Eye (tissue), 1 donor: ENCODE data around the gene PEBP1.

Source experiments
- DNase-seq: peaks from one replicate; pipeline ENCODE4 v3.0.0-alpha.2; 2015

PEBP1 gene

DNA sequence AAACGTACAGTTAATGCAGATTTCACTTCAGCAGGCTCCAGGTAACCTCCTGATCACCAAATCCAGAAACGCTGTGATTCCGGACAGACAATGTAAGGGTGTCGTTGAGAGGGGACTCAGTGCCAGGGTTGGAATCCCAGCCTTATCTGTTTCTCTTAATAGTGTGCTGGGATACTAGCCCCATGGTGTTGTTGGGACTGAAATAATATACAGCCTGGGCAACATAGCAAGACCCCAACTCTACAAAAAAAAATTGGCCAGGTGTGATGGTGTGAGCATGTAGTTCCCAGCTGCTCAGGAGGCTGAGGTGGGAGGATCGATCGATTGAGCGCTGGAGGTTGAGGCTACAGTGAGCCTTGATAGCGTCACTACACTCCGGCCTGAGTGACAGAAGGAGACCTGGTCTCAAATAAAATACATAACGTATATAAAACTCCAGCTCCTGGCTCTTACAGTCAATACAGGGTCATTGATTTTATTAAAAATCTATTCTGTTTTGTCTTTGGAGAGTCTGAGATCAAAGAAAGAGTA is 1.3 kb downstream of the PEBP1 start:
- DNase-seq = no peak

DNA sequence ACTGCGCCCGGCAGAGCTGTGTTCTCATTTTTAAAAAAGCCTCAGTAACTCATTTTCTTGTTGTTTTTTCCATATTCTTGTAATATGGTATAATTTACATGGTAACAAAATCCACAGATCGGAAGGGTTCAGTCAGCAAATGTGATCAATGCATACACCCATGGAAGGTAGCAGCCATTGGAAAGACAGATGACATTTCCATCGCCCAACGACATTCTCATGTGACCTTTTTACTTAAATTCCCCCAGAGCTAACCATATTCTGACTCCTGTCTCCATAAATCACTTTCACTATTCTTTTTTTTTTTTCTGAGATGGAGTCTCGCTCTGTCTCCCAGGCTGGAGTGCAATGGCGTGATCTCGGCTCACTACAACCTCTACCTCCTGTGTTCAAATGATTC is 4.9 kb downstream of the PEBP1 start:
- no peak for DNase-seq

DNA sequence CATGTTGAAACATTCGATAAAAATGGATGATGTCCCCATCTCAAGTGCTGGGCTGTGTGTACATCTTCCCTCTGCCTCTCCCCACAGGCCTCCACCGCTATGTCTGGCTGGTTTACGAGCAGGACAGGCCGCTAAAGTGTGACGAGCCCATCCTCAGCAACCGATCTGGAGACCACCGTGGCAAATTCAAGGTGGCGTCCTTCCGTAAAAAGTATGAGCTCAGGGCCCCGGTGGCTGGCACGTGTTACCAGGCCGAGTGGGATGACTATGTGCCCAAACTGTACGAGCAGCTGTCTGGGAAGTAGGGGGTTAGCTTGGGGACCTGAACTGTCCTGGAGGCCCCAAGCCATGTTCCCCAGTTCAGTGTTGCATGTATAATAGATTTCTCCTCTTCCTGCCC is 8.6 kb downstream of the PEBP1 start:
- DNase-seq = no peak

DNA sequence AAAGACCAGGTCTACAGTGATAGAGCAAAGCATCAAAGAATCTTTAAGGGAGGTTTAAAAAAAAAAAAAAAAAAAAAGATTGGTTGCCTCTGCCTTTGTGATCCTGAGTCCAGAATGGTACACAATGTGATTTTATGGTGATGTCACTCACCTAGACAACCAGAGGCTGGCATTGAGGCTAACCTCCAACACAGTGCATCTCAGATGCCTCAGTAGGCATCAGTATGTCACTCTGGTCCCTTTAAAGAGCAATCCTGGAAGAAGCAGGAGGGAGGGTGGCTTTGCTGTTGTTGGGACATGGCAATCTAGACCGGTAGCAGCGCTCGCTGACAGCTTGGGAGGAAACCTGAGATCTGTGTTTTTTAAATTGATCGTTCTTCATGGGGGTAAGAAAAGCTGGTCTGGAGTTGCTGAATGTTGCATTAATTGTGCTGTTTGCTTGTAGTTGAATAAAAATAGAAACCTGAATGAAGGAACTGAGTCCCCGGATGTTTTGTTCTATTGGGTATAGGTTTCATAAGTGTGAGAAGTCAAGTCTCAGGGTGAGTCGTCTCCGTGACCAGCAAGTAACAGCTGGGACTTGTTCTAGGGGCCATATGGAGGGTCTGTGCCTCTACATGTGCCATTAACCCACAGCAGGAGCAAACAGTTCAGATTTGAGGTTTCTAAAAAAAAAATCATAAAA is 9.3 kb downstream of the PEBP1 start:
- no peak for DNase-seq

DNA sequence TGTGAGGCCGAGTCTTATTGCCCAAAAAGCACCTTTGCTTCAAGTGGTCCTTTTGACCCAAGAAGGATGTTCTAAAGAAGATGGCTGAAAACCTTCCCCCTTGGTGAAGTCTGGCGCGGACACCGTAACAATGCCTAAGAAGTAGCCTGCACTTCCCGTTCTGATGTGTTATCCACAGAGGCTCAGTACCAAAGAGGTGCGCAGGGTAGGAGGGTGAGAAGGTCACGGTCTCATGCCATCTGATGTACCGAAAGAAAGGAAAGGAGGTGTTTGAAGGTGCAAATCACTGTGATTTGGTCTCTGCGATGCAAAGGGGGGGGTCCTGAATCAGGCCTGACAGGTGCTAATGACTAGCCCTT is 9.9 kb downstream of the PEBP1 start:
- no peak for DNase-seq

DNA sequence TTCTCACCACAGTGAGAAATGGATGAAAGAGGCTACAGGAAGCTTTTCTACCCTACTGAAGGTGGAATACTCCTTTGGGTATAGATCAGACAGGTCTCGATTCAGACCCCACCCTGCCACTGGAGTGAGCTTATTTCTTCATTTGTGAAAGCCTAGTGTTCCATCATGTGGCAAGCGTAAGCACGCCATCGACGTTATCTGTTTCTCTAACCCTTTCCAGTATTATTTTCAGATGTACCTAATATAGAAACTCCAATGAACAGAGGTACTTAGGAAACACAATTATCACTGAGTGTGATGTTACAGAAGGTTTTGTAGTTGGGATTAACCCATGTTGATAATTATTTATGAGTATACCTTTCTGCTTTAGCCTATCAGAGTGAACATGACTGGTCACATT is 12.4 kb downstream of the PEBP1 start:
- no peak for DNase-seq

DNA sequence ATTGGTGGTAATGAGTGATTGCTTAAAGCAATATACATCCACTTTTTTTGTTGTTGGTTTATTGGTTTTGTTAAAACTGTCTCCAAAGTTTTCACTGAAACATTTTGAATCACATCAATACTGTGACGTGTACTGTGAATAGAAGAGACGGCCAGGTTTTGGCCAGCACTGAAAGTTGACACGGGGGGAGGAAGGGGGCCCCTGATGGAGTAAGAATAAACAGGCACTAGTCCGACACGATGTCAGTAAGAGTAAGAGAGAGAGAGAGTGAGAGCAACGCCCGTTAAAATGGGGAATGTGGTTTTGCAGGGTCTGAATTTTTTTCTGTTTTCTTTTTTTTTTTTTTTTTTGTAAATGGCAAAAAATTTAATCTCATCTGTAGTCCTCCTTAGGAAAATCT is 14.7 kb downstream of the PEBP1 start:
- no peak for DNase-seq

DNA sequence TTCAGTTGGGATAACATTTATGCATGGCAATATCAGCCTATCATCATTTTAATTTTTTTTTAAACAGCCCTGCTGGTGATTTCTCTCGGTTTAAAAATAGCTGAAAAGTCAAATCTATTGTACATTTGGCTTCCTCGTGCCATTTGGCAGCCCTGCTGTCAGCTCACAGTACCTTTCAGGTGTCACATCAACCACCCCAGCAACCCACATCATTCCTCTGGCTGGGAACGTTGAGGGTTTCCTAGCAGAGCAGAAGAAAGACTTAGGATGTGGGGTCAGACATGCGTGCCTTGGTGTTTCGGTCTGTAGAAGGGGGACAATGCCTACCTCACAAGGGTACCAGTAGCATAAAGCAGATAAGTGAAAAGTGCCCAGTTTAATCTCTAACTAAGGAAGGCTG is 15.8 kb downstream of the PEBP1 start:
- no peak for DNase-seq

DNA sequence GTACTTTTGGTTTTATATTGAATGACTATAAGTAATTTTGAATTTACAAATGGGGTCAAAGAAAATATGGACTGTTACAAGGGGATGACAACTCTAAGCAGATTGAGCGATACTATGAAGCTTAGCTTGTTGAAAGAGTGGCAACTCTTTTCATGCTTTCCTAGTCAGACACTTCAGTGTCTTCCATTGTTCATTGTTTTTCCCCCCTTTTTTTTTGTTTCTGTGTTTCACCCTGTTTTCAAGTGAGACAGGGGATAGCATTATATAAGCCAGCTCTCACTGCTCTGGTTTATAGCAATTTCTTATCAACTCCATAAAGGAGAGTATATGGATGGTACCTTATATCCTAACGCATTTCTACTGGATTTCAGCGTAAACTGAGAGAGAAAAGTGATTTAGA is 24.6 kb downstream of the PEBP1 start:
- DNase-seq = no peak

DNA sequence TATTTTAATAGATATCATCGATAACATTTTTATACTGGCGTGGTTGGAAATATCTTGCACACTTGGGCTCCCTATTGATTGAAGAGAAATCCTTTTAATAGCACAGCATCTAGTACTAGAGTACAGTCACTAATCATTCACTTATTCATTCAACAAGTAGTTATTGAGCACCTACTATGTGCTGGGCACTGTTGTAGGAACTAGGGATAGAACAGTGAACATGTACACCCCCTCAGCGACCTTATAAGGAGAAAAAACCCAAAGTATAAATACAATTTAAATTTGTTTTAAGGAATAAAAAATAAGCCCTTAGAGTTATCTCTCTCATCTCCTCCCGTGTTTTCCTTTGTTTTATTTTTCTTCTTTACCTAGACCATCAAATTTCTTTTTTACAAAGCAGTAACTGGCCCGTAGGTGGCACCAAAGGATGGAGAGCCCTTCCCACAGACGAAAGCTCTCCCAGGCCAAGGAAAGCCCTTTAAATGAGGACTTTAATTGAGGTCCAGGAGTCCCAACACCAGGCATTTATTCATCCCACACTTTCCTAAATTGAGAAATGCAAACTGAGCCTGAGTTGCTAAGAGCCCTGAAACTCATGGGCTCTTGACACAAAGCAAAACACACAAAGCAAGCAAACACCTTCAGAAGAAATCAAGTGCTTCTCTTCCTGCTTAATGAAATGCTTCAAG is 29.0 kb downstream of the PEBP1 start:
- DNase-seq = peak; percentile 41

DNA sequence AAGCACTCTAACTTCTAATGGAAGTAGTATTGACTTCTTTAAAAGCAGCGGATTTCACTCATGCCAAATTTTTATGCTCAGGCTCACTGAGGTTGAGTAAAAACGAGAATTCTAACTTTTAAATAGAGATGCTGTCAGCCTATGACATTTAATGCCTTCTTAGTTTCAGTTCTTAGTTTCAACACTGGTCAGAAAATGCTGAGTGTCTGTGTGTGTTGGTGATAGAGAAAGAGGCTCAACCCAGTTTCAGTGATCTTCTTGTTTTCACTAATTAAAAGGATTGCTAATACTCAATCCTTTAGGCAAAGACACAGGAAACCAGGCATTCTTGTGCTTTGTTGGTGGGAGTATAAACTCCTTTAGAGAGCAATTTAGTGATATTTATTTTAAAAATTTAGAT is 31.0 kb downstream of the PEBP1 start:
- DNase-seq = no peak

DNA sequence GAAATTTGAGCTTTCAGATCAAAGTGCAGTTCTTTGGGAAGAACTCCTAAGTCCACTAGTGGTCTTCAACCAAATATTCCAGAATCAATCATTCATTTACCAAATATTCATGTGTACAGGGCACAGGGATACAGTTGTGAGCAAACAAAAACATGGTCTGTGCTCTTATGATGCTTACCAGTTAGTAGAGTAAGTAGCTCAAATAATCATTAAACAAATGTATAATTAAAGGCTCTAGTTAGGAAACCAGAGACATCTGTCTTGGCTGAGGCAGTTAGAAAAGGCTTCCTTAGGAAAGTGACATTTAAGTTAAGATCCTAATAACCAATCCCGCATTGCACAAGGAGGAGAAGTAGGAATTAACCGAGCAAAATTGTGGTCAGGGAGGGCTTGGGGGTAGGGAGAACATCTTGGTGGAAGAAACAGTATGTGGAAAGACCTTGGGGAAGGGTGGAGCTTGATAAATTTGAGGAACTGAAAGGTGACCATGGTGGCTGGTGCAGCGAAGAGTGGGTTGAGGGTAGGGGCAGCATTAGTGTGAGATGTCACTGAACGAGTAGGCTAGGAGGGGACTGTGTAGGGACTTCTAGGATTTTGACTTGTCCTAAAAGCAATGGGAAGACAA is 40.0 kb downstream of the PEBP1 start:
- DNase-seq = no peak

DNA sequence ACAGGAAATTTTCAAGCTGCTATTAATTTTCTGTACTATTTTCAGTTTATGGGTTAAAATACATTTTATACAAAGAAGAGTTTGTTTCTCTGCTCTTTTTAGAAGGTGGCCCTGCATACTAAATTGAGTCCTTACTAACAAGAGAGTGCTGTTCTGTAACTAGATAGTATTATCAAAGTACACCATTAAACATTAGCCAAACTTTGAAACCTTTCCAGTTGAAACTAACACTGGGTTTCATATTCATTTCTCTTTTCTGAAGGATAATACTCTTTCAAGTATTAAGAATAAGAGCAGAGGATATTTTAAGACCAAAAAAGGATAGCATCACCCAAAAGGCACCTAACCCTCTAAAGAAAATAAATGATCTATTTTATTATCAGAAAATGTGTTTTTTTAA is 47.2 kb downstream of the PEBP1 start:
- no peak for DNase-seq

DNA sequence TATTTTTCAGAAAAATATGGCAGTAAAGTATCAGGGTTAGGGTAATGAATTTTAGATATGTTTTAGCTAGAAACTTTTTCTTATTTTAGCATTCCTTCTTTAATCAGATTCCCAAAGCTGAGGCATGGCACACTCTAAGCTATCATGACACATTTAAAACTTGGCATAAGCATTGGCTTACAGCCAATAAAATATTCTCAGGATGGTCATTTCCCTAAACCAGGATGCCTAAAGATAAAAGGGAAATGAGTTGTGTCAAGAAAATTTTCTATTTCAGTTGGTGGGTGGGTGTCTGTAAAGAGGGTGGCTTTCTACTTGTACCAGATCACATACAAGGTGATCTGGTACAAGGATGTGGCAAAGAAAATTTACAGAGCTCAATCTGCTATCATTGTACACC is 47.8 kb downstream of the PEBP1 start:
- DNase-seq = no peak

DNA sequence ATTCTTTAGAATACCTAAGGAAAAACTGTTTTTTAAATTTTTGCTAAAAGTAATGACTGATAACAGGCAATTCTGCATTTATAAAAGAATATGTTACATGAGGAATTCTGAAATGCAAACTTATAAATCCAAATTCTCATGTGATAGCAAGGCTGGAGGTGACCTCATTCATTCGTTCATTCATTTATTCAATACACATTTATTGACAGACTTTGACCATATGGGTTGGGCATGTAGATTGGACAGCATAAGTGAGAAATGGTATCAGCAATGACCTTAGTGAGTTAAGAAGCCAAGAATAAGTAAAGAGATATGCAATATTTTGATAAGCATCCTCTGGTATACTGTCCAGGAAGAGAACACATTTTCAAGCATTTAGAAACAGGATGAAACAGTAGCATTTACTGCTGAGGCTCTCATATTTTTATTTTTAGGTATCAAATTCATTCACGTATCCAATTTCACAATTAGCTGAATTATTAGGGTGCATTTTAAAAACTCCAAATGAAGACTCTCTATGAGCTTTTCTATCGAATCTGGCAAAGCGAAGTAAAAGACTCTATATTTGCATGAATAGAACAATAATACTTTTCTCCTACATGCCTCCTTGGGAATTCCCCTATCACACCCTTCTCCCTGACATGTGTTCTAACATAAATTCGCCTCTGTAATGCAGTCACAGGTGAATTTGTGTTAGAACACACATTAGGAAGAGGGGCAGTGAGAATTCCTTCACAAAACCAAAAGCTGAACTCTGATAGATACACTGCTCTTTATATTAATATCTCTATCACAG is 49.9 kb downstream of the PEBP1 start:
- DNase-seq = no peak

DNA sequence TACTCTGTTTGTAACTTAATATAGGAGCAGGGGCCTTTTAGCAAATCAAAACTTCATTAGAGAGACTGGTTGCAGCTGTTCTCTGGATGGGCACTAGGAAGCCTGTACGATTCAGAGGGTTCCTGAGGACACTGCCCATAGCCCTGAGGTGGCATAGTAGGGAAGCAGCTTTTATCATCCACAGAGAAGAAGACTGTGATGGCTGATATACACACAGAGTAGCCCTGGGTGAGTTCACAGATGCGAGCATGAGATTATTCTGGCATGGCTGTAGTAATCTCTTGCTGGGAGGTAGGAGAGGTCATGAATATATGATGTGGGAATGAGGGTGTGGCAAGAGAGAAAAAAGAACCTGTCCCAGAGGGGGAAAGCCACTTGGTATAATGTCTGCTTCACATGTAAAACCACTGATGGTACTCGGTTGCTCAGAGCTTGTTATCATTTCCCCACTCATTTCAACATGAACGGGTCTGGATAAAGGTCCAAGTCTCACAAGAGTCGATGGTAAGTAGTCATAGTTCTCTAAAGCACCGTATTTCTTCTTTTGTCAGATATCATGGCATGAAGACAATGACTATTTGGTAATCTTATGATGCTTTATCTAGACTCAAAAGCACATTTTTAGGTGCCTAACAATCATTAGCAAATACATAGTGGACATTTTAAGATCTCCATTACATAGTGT is 52.0 kb downstream of the PEBP1 start:
- DNase-seq = peak; percentile 60

DNA sequence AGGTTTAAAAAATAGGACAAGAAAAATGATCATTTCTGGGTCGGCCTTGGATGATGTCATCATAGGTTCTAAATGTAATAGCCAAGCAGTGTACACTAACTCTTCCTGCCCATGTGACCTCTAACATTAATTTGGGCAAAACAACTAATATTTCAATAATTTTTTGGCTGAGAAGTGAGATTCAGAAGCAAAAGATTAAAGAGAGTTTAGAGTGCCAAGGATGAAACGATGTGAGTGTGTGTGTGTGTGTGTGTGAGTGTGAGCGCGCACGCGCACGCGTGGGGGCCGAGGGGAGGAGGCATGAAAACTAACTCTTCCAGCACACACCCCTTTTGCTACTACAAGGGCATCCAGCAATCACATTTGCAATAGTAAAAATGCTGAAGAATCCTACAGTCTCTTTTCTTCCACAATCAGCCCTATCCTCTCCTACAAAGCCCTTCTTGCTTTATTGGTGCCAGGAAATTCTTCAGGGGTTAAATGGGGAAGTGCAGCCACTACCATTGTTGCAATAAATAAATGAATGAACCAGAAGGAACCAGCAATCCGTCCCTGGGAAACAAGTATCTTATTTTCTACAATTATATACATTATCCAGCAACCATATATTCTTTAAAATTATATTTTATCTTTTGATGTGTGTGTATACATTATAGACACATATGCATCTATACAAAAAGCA is 52.9 kb downstream of the PEBP1 start:
- peak; percentile 78 for DNase-seq

DNA sequence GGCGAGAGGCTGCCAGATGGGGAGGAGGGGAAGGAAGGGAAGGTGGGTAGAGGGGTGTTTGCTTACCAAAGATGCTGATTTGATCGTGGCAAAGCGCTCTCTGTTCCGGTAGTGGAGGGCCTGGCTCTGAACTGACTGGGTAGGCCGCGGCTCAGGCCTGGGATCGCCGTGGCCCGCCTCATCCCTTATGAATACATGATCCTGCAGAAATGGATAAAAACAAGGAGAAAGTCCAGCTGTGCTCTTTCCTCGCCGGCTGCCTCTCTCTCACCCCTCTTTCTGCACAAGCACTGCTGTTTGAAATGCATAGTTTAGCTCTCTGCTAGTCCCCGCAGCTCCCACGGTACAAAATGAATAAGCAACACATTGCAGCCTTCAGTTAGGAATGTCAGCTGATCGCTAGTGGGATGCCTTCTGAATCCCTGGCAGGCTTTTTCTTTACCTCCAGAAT is 53.8 kb downstream of the PEBP1 start:
- peak; percentile 83 for DNase-seq

DNA sequence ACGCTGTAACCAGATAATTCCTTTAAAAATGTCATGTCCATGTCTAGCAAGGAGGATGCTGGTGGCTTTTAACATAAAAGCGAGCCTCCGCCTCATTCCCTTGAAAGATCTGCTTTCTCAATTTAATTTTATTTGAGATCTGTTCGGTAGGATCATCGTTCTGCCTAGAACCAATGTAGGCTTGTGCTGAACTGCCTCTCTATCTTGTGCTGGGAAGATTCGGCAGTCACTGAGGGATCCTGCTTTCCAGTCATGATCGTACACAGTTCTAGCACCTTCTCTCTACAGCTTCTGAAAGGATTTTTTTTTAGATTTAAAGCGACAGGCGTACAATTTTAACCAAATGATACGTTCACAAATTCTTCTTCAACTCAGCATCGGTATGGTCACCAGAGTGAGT is 54.3 kb downstream of the PEBP1 start:
- peak; percentile 78 for DNase-seq

DNA sequence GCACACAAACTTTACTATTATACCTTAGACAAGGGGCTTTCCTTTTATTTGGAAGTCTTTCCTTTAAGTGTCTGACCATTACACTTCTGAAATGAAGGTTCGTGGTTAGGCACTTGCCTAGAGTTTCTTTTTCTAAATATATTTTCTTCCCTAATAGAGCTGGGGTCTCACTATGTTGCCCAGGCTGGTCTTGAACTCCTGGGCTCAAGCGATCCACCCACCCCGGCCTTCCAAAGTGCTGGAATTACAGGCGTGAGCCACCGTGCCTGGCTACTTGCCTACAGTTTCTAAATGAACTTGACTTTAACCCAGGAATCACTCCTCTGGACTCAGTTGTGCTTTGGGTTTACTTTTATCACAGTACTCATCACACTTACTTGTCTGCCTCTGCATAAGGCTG is 57.6 kb downstream of the PEBP1 start:
- DNase-seq = no peak

DNA sequence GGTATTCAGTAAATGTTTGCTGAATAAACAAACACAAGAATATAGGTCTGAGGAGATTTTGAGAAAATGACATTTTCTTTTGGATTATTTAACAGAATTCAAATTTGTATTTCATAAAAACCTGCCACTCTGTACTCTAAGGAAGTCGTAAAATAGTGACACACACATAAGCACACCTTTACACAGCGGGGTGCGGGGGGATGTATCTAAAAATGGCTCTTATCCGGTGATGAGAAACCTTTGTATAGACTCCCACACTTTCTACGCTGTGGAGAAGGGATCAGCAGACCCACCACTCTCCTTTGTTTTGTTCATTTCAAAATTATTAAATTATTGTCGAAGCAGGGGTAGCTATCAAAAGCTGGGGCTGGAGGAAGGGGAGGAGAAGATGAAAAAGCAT is 58.0 kb downstream of the PEBP1 start:
- DNase-seq = no peak
